OCI-LY1 (cell line): ENCODE measurements around the gene ADGRV1.

Experiments used
- EZH2 ChIP-seq: fragments of 200-600 bp; sonication (generic), shearing (Covaris generic); IDR thresholded peaks from 2 replicates; pipeline ENCODE4 v1.8.0; 2017; ENCODE audit warnings: borderline replicate concordance, mixed run types, mild to moderate bottlenecking, antibody characterized with exemption, low read length, moderate library complexity, mixed read lengths
- TF ChIP-seq, protein P1 (sequence below): fragments of 200-600 bp; sonication (generic), shearing (Covaris generic); IDR thresholded peaks from 2 replicates; pipeline ENCODE4 v1.5.1; 2017; ENCODE audit warnings: mild to moderate bottlenecking, antibody characterized with exemption, low read length, moderate library complexity, mixed read lengths

DNA sequence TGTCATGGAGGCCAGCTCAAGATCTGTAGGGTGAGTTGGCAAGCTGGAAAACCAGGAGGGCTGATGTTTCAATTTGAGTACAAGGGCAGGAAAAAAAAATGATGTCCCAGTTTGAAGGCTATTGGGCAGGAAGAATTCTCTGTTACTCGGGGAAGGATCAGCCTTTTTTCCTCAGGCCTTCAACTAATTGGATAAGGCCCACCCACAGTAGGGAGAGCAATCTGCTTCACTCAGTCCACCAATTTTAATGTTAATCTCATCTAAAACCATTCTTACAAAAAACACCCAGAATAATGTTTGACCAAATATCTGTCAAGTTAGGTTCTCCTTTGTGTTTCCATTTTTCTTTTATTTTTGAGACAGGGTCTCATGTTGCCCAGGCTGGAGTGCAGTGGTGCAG lies 442.1 kb downstream of the ADGRV1 start:
- TF ChIP-seq, protein P1, sequence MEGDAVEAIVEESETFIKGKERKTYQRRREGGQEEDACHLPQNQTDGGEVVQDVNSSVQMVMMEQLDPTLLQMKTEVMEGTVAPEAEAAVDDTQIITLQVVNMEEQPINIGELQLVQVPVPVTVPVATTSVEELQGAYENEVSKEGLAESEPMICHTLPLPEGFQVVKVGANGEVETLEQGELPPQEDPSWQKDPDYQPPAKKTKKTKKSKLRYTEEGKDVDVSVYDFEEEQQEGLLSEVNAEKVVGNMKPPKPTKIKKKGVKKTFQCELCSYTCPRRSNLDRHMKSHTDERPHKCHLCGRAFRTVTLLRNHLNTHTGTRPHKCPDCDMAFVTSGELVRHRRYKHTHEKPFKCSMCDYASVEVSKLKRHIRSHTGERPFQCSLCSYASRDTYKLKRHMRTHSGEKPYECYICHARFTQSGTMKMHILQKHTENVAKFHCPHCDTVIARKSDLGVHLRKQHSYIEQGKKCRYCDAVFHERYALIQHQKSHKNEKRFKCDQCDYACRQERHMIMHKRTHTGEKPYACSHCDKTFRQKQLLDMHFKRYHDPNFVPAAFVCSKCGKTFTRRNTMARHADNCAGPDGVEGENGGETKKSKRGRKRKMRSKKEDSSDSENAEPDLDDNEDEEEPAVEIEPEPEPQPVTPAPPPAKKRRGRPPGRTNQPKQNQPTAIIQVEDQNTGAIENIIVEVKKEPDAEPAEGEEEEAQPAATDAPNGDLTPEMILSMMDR = no peak
- TF ChIP-seq EZH2 = no peak
